ENCODE data around the gene ZNF212. TPM values are rescaled to one million over a fixed set of nuclear protein-coding genes. Genes with fewer than 3 reads are reported as not detected.
"Not testable (repeated sequence)": the region's sequence is repeated elsewhere in the genome, so short reads cannot be mapped to it uniquely, and the experiment has no call there.

Gene ZNF212
- total RNA-seq, 1 donor from 2014 or later = 16.6 TPM

DNA sequence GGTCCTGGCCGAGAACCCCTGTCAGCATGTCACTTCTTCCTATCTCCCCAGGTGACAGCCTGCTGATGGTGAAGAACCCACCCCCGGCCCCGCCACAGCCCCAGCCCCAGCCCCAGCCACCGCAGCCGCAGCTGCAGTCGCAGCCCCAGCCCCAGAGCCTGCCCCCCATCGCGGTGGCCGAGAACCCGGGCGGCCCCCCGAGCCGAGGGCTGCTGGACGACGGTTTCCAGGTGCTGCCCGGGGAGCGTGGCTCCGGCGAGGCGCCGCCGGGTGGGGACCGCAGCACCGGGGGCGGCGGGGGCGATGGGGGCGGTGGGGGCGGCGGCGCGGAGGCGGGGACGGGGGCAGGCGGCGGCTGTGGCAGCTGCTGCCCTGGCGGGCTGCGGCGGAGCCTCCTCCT lies 15.7 kb upstream of the ZNF212 start:
- Mint-ChIP-seq H3K4me3 (no peak overlapping the region), H3K36me3 (peaks cover 30% of the 10 kb centered on the region), H3K27me3 (peaks cover under 1% of the 10 kb centered on the region), H3K27ac (no peak overlapping the region), H3K4me1 (ENCODE audit: unreplicated experiment) (no peaks in the 10 kb centered on the region), H3K9me3 (no peaks in the 10 kb centered on the region)
- no peak for DNase-seq (ENCODE audit: extremely low spot score, unreplicated experiment)
- TF ChIP-seq, protein P1, sequence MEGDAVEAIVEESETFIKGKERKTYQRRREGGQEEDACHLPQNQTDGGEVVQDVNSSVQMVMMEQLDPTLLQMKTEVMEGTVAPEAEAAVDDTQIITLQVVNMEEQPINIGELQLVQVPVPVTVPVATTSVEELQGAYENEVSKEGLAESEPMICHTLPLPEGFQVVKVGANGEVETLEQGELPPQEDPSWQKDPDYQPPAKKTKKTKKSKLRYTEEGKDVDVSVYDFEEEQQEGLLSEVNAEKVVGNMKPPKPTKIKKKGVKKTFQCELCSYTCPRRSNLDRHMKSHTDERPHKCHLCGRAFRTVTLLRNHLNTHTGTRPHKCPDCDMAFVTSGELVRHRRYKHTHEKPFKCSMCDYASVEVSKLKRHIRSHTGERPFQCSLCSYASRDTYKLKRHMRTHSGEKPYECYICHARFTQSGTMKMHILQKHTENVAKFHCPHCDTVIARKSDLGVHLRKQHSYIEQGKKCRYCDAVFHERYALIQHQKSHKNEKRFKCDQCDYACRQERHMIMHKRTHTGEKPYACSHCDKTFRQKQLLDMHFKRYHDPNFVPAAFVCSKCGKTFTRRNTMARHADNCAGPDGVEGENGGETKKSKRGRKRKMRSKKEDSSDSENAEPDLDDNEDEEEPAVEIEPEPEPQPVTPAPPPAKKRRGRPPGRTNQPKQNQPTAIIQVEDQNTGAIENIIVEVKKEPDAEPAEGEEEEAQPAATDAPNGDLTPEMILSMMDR (conservative IDR thresholded peaks at IDR 0.05) = no peak

DNA sequence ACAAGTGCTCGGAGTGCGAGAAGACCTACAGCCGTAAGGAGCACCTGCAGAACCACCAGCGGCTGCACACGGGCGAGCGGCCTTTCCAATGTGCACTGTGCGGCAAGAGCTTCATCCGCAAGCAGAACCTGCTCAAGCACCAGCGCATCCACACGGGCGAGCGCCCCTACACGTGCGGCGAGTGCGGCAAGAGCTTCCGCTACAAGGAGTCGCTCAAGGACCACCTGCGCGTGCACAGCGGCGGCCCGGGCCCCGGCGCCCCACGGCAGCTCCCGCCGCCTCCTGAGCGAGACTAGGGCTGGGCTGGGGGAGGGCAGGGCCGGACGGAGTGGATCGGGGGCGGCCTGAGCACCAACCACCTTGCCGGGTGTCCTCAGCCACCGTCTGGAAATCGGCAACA lies 15.1 kb upstream of the ZNF212 start:
- Mint-ChIP-seq H3K36me3 (peaks cover 25% of the 10 kb centered on the region), H3K4me1 (ENCODE audit: unreplicated experiment) (no peaks in the 10 kb centered on the region), H3K9me3 (no peaks in the 10 kb centered on the region), H3K27me3 (peaks cover 3% of the 10 kb centered on the region), H3K4me3 (no peak overlapping the region), H3K27ac (no peak overlapping the region)
- TF ChIP-seq, protein P1 (conservative IDR thresholded peaks at IDR 0.05) = no peak
- no peak for DNase-seq (ENCODE audit: extremely low spot score, unreplicated experiment)

- Mint-ChIP-seq H3K27ac (no peak overlapping the region), H3K27me3 (peaks cover 7% of the 10 kb centered on the region), H3K36me3 (peaks cover 20% of the 10 kb centered on the region), H3K4me3 (no peak overlapping the region), H3K4me1 (ENCODE audit: unreplicated experiment) (no peaks in the 10 kb centered on the region), H3K9me3 (no peaks in the 10 kb centered on the region)
- TF ChIP-seq, protein P1 (conservative IDR thresholded peaks at IDR 0.05) = no peak
- DNase-seq (ENCODE audit: extremely low spot score, unreplicated experiment) = no peak
Measured at GRCh38 chr7:149225106-149225505, 14.3 kb upstream of the ZNF212 start.

DNA sequence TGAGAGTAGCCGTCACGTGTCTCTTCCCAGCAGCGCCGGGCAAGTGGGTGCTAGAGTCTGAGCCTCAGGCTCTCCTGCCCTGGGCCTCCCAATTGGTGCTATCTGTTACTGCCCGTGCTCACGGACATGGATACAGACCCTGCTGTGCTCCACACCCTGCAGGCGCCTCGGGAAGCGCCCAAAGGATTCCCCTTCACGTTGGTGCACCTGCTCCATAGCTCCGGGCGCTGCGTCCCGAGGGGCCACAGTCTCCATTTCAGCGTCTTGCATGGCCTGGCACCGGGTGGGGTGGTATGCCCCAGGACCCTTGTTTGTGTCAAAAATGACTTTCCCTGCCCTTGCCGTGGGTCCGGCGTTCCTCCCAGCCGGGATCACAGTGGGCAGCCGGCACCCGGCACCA lies 13.8 kb upstream of the ZNF212 start:
- H3K27me3 Mint-ChIP-seq = peaks cover 7% of the 10 kb centered on the region
- H3K9me3 Mint-ChIP-seq = no peaks in the 10 kb centered on the region
- TF ChIP-seq, protein P1 (conservative IDR thresholded peaks at IDR 0.05) = no peak
- no peak for DNase-seq (ENCODE audit: extremely low spot score, unreplicated experiment)
- H3K4me3 Mint-ChIP-seq = no peak overlapping the region
- H3K27ac Mint-ChIP-seq = no peak overlapping the region
- peaks cover 20% of the 10 kb centered on the region for H3K36me3 Mint-ChIP-seq
- H3K4me1 Mint-ChIP-seq (ENCODE audit: unreplicated experiment) = no peaks in the 10 kb centered on the region

GRCh38 chr7:149226366-149226765 lies 13.1 kb upstream of the ZNF212 start:
- H3K36me3 Mint-ChIP-seq = peaks cover 16% of the 10 kb centered on the region
- not testable (repeated sequence) for H3K27ac Mint-ChIP-seq; H3K9me3 Mint-ChIP-seq; H3K27me3 Mint-ChIP-seq; H3K4me1 Mint-ChIP-seq (ENCODE audit: unreplicated experiment); H3K4me3 Mint-ChIP-seq; DNase-seq (ENCODE audit: extremely low spot score, unreplicated experiment)

- Mint-ChIP-seq H3K9me3 (no peaks in the 10 kb centered on the region), H3K4me3 (no peak overlapping the region), H3K4me1 (ENCODE audit: unreplicated experiment) (no peaks in the 10 kb centered on the region), H3K36me3 (peaks cover 11% of the 10 kb centered on the region), H3K27ac (no peak overlapping the region), H3K27me3 (peaks cover 7% of the 10 kb centered on the region)
- TF ChIP-seq, protein P1 (conservative IDR thresholded peaks at IDR 0.05) = no peak
- DNase-seq (ENCODE audit: extremely low spot score, unreplicated experiment) = no peak
Measured at GRCh38 chr7:149226840-149227494, 12.5 kb upstream of the ZNF212 start.
